HG02884 (cell line): ENCODE data around the gene SNRNP70.
"Not testable (repeated sequence)": the region's sequence is repeated elsewhere in the genome, so short reads cannot be mapped to it uniquely, and the experiment has no call there.

Experiments
- ATAC-seq: cut with Tn5 transposase; IDR thresholded peaks from one replicate; pipeline ENCODE4 v1.9.1; 2021; ENCODE audit warnings: mild to moderate bottlenecking, moderate library complexity; ENCODE audit not compliant: unreplicated experiment

SNRNP70 gene

DNA sequence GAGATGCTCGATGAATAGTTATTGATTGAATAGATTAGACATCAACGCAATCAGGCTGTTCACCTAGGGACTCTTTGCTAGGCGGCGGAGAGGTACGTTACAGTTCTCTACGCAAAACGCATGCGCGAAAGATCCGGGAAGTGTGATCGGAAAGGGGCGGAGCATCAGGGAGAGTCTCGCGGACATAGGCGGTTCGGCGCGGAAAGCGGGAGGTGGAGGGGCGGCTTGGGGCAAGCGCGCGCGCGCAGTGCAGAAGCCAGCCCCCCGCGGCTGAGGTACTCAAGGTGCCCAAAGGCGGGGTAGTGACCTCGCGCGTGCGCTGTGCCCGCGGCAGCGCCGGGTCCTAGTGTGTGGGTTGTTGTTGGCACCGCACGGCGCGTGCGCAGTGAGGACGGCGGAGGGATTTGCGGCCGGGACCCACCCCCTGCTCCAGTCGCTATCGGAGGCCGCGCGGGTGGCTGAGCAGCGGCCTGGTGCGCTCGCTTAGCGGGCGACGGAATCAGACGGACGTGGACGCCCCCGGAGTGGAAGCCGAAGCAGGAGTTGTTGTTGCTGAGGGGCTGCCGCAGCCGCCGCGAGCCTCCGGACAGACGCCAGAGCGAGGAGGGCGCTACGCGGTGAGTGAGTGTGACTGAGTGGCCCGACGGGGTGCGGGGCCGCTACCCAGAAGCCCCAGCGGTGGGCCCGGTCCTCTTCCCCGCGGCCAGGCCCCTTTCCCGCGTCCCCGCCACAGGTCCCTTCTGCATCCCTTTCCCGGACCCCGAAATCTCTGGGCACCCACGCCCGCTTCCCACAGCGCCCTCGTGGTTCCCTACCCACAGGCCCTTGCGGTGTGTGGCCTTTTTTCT is at the start of gene SNRNP70:
Gene SNRNP70 (plus strand): TSS at position 432 of the 848 bp plus-strand sequence. CDS start 964 bp downstream, outside the sequence.
- no peak for ATAC-seq

DNA sequence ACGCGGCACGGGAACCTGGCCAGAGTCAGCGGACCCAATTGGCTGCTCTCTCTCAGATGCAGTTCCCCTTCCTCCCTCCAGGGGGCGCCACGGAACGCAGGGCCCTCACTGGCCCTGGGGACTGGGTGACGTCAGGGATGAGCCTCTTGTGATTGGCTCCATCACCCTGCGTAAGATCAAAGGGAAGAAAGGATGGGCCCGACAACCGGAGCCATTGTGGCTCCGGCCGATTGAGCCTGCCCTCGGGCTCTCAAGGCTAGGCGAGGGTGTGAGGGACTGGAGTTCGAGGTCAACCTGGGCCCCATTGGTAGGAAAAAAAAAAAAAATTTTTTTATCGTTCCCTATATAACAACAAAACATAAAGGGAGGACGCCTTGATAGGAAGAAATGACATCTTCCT is 48.4 kb upstream of the SNRNP70 start, which contains the start of gene CGB1:
Gene CGB1 (minus strand): TSS at position 81 of the 400 bp plus-strand sequence. CDS start 184 bp downstream, outside the sequence.
- not testable (repeated sequence) for ATAC-seq

DNA sequence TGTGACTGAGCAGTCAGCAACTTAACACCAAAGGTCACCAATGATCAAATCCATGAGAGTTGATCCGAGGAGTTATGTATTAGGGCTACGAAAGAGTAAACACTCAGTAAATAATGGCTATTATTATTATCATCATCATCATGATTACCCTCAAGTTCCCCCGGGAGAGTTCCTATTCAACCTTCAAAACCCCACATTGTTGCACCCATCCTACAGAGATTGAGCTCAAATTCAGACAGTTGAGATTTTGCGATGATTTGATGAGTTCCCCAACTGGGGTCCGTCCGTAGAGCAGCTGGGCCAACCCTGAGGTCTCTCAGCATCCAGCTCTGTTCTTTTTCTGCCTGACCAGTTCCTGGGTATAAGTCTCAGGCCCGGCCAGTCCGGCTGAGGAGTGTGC is 47.1 kb upstream of the SNRNP70 start:
- ATAC-seq: not testable (repeated sequence)

GRCh38 chr19:49038557-49039276 is 46.5 kb upstream of the SNRNP70 start:
- not testable (repeated sequence) for ATAC-seq

DNA sequence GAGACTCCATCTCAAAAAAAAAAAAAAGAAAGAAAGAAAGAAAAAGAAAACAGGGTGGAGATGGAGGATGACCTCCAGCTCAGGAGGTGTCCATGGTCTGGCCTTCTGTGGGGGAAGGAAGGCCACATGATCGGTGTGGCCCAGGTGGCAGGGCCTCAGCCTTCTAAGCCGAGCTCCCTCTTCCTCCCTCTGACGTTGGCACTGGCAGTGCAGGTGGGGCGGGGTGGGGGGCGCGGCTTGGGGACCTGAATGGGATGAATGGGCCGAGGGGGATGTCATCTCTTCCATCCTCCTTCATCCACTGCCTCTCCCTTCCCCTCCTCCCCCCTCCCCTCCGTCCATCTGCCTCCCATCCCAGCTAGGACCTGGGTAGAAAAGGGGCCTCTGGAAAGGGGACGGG is 45.5 kb upstream of the SNRNP70 start:
- ATAC-seq: not testable (repeated sequence)

DNA sequence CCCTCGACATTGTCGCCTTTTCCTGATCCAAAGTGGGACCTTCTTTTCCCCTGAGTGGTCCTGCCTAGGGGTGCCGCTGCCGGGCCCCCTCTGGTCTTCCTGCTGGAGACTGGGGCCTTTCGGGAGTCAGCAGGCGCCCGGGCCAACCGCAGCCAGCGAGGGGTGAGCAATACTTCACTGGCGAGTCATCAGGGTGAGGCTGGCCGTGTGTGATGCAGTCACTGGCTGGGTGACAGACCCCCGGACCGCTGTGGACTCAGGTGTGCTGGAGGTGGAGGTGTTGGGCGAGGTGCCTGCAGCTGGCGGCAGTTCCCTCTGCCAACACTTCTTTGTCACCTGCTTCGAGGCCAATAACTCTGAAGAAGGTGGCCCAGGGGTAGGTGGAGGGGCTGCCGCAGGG is 43.1 kb upstream of the SNRNP70 start:
- ATAC-seq: no peak

DNA sequence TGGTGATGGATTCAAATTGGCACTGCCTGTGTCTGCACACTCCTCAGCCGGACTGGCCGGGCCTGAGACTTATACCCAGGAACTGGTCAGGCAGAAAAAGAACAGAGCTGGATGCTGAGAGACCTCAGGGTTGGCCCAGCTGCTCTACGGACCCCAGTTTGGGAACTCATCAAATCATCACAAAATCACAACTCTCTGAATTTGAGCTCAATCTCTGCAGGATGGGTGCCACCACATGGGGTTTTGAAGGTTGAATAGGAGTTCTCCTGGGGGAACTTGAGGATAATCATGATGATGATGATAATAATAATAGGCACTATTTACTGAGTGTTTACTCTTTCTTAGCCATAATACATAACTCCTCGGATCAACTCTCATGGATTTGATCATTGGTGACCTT is 42.6 kb upstream of the SNRNP70 start:
- not testable (repeated sequence) for ATAC-seq

GRCh38 chr19:49043548-49043947 is 41.7 kb upstream of the SNRNP70 start, which contains the start of gene CGB5:
TSS of gene CGB5 (plus strand) at chr19:49043848. CDS start at chr19:49044210, 362 bp downstream.
- ATAC-seq: not testable (repeated sequence)

DNA sequence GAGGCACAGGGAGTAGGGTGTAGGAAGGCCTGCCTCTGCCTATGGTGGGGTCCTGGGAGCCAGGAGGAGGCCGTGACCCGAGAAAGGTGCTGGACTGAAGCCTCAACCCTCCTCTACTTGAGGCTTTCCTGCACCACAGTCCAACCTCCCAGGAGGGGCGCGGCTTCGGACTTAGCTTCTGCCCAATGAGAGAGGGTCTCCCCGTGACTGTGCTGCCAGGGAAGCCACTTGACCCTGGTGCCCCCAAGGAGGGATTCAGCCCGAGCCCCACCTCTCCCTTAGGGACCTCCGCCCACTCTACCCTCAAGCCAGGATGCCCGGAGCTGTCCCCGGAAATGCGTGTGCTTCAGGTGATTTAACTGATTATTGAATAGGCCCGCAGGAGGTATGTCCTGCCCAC is 36.2 kb upstream of the SNRNP70 start, which contains the start of gene CGB8:
Gene CGB8 (minus strand): TSS at position 101 of the 400 bp plus-strand sequence. CDS start 372 bp downstream, outside the sequence.
- ATAC-seq: not testable (repeated sequence)

DNA sequence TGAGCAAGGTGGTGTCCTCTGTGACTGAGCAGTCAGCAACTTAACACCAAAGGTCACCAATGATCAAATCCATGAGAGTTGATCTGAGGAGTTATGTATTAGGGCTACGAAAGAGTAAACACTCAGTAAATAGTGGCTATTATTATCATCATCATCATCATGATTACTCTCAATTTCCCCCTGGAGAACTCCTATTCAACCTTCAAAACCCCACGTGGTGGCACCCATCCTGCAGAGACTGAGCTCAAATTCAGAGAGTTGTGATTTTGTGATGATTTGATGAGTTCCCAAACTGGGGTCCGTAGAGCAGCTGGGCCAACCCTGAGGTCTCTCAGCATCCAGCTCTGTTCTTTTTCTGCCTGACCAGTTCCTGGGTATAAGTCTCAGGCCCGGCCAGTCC is 35.4 kb upstream of the SNRNP70 start:
- ATAC-seq: not testable (repeated sequence)

GRCh38 chr19:49050376-49051033 is 34.7 kb upstream of the SNRNP70 start:
- ATAC-seq: not testable (repeated sequence)

GRCh38 chr19:49056101-49056901 is 28.9 kb upstream of the SNRNP70 start:
- no peak for ATAC-seq

- ATAC-seq: not testable (repeated sequence)
Observed at GRCh38 chr19:49056902-49057596, 28.2 kb upstream of the SNRNP70 start.

GRCh38 chr19:49057636-49058234 is 27.5 kb upstream of the SNRNP70 start, which contains the start of gene CGB7:
TSS of gene CGB7 (minus strand) at chr19:49057749. CDS start at chr19:49055375, 2,374 bp downstream.
- no peak for ATAC-seq

- ATAC-seq: no peak
Observed at GRCh38 chr19:49058562-49058961, 26.7 kb upstream of the SNRNP70 start.

- no peak for ATAC-seq
Observed at GRCh38 chr19:49059053-49059452, 26.2 kb upstream of the SNRNP70 start.

DNA sequence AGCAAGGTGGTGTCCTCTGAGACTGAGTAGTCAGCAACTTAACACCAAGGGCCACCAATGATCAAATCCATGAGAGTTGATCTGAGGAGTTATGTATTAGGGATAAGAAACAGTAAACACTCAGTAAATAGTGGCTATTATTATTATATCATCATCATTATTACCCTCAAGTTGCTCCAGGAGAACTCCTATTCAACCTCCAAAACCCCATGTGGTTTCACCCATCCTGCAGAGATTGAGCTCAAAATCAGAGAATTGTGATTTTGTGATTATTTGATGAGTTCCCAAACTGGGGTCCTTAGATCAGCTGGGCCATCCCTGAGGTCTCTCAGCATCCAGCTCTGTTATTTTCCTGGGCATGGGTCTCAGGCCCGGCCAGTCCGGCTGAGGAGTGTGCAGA is 24.3 kb upstream of the SNRNP70 start:
- no peak for ATAC-seq

DNA sequence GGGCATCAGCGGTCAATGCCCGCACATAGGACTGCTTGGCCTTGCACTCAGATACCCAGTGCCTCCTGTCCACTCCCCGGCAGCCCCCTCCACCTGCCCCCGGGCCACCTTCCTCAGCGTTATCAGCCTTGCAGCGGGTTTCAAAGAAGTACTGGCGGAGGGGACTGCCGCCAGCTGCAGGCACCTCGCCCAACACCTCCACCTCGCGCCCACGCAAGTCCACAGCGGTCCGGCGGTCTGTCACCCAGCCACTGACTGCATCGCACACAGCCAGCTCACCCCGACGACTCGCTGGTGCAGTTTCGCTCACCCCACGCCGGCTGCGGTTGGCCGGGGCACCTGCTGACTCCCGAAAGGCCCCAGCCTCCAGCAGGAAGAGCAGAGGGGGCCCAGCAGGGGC is 23.8 kb upstream of the SNRNP70 start:
- no peak for ATAC-seq

- no peak for ATAC-seq
Observed at GRCh38 chr19:49064029-49064629, 21.1 kb upstream of the SNRNP70 start.
